ENCODE measurements around the gene FGFR3.
A peak's percentile ranks its signal among the peaks of the same experiment; 100 is the strongest.

The FGFR3 gene

GRCh38 chr4:1792832-1793495 is at the start of gene FGFR3:
Gene FGFR3, plus strand, starts transcription at chr4:1793293. Its CDS starts 642 bp downstream, at chr4:1793935.
- no peak for DNase-seq (ENCODE audit: low read depth)

GRCh38 chr4:1743551-1743950 is 49.5 kb upstream of the FGFR3 start:
- DNase-seq (ENCODE audit: low read depth), result no peak

GRCh38 chr4:1743975-1744374 is 49.1 kb upstream of the FGFR3 start:
- DNase-seq (ENCODE audit: low read depth), result no peak

- no peak for DNase-seq (ENCODE audit: low read depth)
Measured at GRCh38 chr4:1744552-1744951, 48.5 kb upstream of the FGFR3 start.

- DNase-seq (ENCODE audit: low read depth), result no peak
Measured at GRCh38 chr4:1745165-1745564, 47.9 kb upstream of the FGFR3 start.

- DNase-seq (ENCODE audit: low read depth), result no peak
Measured at GRCh38 chr4:1745697-1746096, 47.4 kb upstream of the FGFR3 start.

- peak; percentile 59 for DNase-seq (ENCODE audit: low read depth)
Measured at GRCh38 chr4:1746265-1746691, 46.8 kb upstream of the FGFR3 start.

GRCh38 chr4:1746919-1747602 is 46.0 kb upstream of the FGFR3 start:
- DNase-seq (ENCODE audit: low read depth), result no peak

- DNase-seq (ENCODE audit: low read depth), result no peak
Measured at GRCh38 chr4:1747603-1747967, 45.5 kb upstream of the FGFR3 start.

- DNase-seq (ENCODE audit: low read depth), result peak; percentile 62
Measured at GRCh38 chr4:1748465-1748995, 44.6 kb upstream of the FGFR3 start.

GRCh38 chr4:1749370-1749769 is 43.7 kb upstream of the FGFR3 start:
- no peak for DNase-seq (ENCODE audit: low read depth)

- DNase-seq (ENCODE audit: low read depth), result no peak
Measured at GRCh38 chr4:1749826-1750225, 43.3 kb upstream of the FGFR3 start.

- DNase-seq (ENCODE audit: low read depth), result no peak
Measured at GRCh38 chr4:1750381-1751154, 42.5 kb upstream of the FGFR3 start.

- no peak for DNase-seq (ENCODE audit: low read depth)
Measured at GRCh38 chr4:1751155-1751918, 41.8 kb upstream of the FGFR3 start.

- no peak for DNase-seq (ENCODE audit: low read depth)
Measured at GRCh38 chr4:1751919-1752283, 41.2 kb upstream of the FGFR3 start.

GRCh38 chr4:1752284-1753041 is 40.6 kb upstream of the FGFR3 start:
- DNase-seq (ENCODE audit: low read depth), result no peak

GRCh38 chr4:1753294-1753696 is 39.8 kb upstream of the FGFR3 start:
- DNase-seq (ENCODE audit: low read depth), result no peak

- no peak for DNase-seq (ENCODE audit: low read depth)
Measured at GRCh38 chr4:1753697-1754311, 39.3 kb upstream of the FGFR3 start.

- no peak for DNase-seq (ENCODE audit: low read depth)
Measured at GRCh38 chr4:1754336-1754735, 38.8 kb upstream of the FGFR3 start.

- DNase-seq (ENCODE audit: low read depth), result no peak
Measured at GRCh38 chr4:1755297-1755696, 37.8 kb upstream of the FGFR3 start.

- DNase-seq (ENCODE audit: low read depth), result no peak
Measured at GRCh38 chr4:1756079-1756478, 37.0 kb upstream of the FGFR3 start.
